ENCODE results near the gene TRA2A. TPM values are rescaled to one million over a fixed set of nuclear protein-coding genes. Genes with fewer than 3 reads are reported as not detected.

Gene TRA2A
- total and polyA plus RNA-seq, 2 of the 13 experiments (the other 11 are each of a cell fraction or from before 2014, with no cell fraction given) = 39.1 to 41.6 TPM

DNA sequence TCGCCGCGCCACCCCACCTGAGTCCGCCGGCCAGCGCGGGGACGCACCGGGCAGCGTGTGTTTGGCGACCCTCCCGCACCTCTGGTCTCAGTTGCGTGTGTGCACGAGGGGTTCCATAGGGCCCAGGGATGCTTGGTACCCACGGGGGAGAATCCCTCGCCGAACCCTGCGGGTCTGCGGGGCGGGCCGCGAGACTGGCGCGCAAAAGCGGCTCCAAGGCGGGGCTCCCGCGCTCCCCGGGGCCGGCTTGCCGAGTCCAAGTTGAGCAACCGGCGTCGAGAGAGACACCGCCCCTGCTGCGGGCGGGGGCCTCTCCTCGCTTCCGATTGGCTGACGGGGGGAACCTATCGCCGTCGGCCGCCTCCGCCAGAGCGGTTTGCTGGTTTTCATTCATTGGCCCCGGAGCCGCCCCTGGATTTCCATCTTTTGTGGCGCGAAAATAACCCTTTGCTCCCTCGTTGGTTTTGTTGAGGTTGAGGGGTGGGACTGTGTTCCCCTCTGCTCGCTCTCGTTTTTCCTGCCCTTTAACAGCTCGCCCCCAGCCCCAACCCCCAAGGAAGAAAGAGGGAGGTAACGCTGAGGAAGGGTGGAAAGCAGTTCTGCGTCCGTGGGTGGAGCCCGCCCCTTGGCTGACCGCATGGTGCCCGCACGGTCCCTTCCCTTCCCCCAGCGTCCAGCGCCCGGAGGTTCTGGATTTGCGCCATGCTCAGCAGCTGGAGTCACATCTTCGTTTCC lies 57.5 kb downstream of the TRA2A start (continued):
- TF ChIP-seq, protein P1, sequence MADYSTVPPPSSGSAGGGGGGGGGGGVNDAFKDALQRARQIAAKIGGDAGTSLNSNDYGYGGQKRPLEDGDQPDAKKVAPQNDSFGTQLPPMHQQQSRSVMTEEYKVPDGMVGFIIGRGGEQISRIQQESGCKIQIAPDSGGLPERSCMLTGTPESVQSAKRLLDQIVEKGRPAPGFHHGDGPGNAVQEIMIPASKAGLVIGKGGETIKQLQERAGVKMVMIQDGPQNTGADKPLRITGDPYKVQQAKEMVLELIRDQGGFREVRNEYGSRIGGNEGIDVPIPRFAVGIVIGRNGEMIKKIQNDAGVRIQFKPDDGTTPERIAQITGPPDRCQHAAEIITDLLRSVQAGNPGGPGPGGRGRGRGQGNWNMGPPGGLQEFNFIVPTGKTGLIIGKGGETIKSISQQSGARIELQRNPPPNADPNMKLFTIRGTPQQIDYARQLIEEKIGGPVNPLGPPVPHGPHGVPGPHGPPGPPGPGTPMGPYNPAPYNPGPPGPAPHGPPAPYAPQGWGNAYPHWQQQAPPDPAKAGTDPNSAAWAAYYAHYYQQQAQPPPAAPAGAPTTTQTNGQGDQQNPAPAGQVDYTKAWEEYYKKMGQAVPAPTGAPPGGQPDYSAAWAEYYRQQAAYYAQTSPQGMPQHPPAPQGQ (CRISPR knock-in tag; IDR thresholded peaks at IDR 0.05; ENCODE audit: borderline replicate concordance) = no peak
- TF ChIP-seq MZF1 (CRISPR knock-in tag; IDR thresholded peaks at IDR 0.05; ENCODE audit: borderline replicate concordance) (no peak), ZNF10 (CRISPR knock-in tag; IDR thresholded peaks at IDR 0.05; ENCODE audit: borderline replicate concordance, low read depth) (no peak), KDM2A (CRISPR knock-in tag; IDR thresholded peaks at IDR 0.05; ENCODE audit: borderline replicate concordance, low read depth) (peak; percentile 93), NRL (CRISPR knock-in tag; IDR thresholded peaks at IDR 0.05; ENCODE audit: borderline replicate concordance) (no peak; the same call in 1 of the 2 replicates), ZNF205 (CRISPR knock-in tag; IDR thresholded peaks at IDR 0.05) (no peak), TSC22D2 (CRISPR knock-in tag; IDR thresholded peaks at IDR 0.05; ENCODE audit: borderline replicate concordance) (peak; percentile 20; the same call in 1 of the 2 replicates), PTBP1 (IDR thresholded peaks at IDR 0.05; ENCODE audit: low read depth, low read length, poor library complexity, severe bottlenecking) (no peak), ZNF670 (CRISPR knock-in tag; IDR thresholded peaks at IDR 0.05; ENCODE audit: borderline replicate concordance) (0 out of 2 replicates have a peak, but pooled peaks have one; percentile 69), ZNF564 (CRISPR knock-in tag; IDR thresholded peaks at IDR 0.05) (peak; percentile 99), BHLHE40 (IDR thresholded peaks at IDR 0.05; ENCODE audit: low read length) (no peak), AKAP8 (CRISPR knock-in tag; IDR thresholded peaks at IDR 0.05) (peak; percentile 93)
- TF ChIP-seq, protein P2, sequence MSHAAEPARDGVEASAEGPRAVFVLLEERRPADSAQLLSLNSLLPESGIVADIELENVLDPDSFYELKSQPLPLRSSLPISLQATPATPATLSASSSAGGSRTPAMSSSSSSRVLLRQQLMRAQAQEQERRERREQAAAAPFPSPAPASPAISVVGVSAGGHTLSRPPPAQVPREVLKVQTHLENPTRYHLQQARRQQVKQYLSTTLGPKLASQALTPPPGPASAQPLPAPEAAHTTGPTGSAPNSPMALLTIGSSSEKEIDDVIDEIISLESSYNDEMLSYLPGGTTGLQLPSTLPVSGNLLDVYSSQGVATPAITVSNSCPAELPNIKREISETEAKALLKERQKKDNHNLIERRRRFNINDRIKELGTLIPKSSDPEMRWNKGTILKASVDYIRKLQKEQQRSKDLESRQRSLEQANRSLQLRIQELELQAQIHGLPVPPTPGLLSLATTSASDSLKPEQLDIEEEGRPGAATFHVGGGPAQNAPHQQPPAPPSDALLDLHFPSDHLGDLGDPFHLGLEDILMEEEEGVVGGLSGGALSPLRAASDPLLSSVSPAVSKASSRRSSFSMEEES (CRISPR knock-in tag; IDR thresholded peaks at IDR 0.05) = no peak; the same call in 1 of the 2 replicates
- TF ChIP-seq, protein P3, sequence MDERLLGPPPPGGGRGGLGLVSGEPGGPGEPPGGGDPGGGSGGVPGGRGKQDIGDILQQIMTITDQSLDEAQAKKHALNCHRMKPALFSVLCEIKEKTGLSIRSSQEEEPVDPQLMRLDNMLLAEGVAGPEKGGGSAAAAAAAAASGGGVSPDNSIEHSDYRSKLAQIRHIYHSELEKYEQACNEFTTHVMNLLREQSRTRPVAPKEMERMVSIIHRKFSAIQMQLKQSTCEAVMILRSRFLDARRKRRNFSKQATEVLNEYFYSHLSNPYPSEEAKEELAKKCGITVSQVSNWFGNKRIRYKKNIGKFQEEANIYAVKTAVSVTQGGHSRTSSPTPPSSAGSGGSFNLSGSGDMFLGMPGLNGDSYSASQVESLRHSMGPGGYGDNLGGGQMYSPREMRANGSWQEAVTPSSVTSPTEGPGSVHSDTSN (CRISPR knock-in tag; IDR thresholded peaks at IDR 0.05) = no peak
- TF ChIP-seq, protein P4, sequence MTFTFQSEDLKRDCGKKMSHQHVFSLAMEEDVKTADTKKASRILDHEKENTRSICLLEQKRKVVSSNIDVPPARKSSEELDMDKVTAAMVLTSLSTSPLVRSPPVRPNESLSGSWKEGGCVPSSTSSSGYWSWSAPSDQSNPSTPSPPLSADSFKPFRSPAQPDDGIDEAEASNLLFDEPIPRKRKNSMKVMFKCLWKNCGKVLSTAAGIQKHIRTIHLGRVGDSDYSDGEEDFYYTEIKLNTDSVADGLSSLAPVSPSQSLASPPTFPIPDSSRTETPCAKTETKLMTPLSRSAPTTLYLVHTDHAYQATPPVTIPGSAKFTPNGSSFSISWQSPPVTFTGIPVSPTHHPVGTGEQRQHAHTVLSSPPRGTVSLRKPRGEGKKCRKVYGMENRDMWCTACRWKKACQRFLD (CRISPR knock-in tag; IDR thresholded peaks at IDR 0.05; ENCODE audit: borderline replicate concordance) = peak; percentile 87; the same call in 1 of the 2 replicates
- TF ChIP-seq, protein P5, sequence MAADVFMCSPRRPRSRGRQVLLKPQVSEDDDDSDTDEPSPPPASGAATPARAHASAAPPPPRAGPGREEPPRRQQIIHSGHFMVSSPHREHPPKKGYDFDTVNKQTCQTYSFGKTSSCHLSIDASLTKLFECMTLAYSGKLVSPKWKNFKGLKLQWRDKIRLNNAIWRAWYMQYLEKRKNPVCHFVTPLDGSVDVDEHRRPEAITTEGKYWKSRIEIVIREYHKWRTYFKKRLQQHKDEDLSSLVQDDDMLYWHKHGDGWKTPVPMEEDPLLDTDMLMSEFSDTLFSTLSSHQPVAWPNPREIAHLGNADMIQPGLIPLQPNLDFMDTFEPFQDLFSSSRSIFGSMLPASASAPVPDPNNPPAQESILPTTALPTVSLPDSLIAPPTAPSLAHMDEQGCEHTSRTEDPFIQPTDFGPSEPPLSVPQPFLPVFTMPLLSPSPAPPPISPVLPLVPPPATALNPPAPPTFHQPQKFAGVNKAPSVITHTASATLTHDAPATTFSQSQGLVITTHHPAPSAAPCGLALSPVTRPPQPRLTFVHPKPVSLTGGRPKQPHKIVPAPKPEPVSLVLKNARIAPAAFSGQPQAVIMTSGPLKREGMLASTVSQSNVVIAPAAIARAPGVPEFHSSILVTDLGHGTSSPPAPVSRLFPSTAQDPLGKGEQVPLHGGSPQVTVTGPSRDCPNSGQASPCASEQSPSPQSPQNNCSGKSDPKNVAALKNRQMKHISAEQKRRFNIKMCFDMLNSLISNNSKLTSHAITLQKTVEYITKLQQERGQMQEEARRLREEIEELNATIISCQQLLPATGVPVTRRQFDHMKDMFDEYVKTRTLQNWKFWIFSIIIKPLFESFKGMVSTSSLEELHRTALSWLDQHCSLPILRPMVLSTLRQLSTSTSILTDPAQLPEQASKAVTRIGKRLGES (CRISPR knock-in tag; IDR thresholded peaks at IDR 0.05; ENCODE audit: borderline replicate concordance) = peak; percentile 32

All from HepG2 (cell line).